Urothelium cell line (cell line): ENCODE data around the gene DNASE2.

Source experiments
- DNase-seq: peaks from one replicate; pipeline ENCODE4 v3.0.0; 2011; ENCODE audit warnings: low spot score, mixed read lengths
- FAIRE-seq: peaks from 2 replicates; lab custom pipeline; 2011; peaks lifted over from hg19 to GRCh38; lab: Jason Lieb, UNC

DNASE2 gene

GRCh38 chr19:12886969-12887747, 5.9 kb upstream of the DNASE2 start, which contains the start of gene KLF1:
Gene KLF1, minus strand, starts transcription at chr19:12887201. Its CDS starts 61 bp downstream, at chr19:12887140.
- DNase-seq (no peak), FAIRE-seq (no peak)

DNA sequence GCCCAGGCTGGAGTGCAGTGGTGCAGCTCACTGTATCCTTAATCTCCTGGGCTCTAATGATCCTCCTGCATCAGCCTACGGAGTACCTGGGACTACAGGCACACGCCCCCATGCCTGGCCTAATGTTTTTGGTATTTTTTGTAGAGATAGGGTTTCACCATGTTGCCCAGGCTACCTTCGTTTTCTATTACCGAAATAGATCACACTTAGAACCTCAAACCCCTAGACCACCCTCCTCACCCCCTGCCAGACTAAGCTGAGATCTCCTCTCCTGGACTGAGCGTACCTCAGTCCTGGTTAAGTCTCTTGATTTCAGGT, 5.4 kb upstream of the DNASE2 start:
- FAIRE-seq (no peak), DNase-seq (no peak)

DNA sequence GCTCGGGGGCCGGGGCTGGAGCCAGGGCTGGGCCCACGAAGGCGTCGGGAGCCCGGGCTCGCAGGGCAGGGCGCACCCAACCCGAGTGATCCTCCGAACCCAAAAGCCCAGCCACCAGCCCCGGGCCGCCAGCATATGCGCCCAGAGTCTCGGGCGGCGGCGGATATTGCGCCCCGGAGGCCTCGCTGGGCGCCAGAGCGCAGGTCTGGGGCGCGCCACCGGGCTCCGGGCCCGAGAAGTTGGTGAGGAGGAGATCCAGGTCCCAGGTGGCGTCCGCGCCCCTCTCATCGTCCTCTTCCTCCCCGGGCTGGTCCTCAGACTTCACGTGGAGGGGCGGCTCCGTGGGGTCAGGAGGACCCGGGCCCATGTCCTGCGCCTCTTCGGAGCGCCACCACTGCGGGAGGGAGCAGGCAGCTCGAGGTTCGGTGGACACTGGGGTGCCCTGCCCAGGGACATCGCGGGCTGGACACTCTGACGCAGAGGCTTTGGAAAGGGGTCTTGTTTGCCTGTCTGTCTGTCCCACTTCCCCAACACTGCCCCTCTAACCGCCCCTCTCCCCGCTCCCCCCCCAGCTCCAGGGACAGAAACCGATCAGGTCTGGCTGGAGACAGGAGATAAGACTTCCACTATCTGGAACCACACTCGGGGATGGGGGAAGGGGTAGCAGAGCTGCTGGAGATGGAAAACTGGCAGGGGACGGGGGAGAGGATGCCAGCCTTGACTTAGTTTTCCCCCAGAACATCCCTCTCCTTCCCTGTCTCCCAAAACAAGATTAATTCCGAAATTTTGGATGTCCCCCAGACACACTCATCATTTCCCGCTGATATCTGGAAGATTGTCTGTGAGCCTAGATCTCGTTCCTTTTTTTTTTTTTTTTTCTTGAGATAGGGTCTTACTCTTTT, 4.8 kb upstream of the DNASE2 start:
- DNase-seq (no peak), FAIRE-seq (no peak)

DNA sequence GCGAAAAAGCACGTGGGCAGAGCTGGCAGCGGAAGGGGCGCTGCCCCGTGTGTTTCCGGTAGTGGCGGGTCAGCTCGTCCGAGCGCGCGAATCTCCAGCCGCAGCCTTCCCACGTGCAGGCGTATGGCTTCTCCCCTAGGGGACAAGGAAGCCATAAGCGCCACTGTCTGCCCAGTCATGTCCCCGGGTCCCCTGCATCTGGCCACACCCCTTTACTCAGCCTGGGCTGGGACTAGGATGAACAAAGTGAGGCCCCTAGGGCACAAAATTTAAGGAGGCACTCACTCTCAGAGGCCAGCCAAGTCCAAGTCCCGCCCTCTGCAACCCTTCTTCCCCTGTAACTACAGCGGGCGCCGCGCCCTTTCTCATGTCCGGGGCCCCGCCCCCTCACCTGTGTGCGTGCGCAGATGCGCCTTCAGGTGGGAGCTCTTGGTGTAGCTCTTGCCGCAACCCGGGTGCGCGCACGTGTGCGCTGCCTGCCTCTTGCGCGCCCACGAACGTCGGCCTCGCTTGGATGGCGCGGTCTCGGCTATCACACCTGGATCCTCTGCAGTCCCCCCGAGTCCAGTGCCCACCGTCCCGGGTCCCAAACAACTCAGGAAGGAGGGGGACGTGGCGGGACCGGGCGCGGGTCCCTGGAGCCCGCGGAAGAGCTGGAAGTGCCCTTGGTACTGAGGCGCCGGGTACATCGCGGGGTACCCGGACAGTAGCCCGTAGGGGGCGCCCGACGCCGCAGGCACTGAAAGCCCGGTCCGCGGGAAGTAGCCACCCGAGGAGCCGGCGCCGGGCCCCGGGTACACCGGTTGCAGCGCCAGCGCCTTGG, 3.9 kb upstream of the DNASE2 start:
- peak; percentile 35 for DNase-seq
- FAIRE-seq = no peak

- no peak for DNase-seq
- FAIRE-seq = no peak
Measured at GRCh38 chr19:12884627-12884925, 3.3 kb upstream of the DNASE2 start.

DNA sequence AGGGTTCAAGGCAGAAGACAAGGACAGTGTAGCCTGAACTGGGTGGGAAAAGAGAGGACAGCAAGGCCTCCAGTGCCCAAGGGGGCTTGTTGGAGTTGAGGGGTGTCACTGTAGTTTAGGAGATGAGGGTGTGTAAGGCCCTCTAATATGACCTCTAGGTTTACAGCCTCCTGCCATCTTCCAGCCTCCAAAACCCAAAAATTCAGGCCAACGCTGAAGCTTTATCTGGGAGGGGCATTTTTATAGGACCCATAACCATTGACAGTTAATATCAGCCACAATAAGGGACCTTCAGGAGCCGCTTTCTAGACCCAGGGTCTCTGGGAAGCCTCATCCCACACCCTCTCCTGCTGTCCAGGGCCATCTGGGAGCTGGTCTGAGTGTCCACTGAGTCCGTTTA, 3.0 kb upstream of the DNASE2 start:
- FAIRE-seq (no peak), DNase-seq (no peak)

GRCh38 chr19:12882589-12882988, 1.3 kb upstream of the DNASE2 start:
- DNase-seq = no peak
- no peak for FAIRE-seq

DNA sequence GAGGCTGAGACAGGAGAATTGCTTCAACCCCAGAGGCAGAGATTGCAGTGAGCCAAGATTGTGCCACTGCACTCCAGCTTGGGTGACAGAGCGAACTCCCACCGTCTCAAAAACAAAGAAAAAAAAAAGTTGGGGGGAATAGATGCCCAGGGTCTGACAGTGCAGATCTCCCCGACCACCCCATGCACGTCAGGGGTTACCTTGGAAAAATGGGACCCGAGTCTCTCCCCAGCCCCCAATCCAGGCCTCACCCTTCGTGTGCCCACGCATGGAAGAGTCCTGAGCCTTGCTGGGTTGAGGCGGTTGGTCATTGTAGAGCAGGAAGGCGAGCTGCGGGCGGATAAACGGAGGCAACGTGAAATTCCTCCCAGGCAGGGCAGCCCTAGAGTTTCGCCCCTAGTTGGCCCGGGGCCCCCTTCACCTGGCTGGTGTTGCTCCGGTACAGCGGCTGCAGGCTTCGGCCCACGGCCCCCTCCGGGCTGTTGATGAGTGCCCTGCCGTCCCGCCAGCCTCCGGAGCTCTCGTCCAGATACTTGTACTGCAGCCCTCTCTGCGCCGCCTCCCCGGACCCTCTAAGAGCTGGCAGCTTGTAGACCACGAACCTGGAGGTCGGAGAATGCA, 588 bp downstream of the DNASE2 start:
- DNase-seq (no peak), FAIRE-seq (no peak)

DNA sequence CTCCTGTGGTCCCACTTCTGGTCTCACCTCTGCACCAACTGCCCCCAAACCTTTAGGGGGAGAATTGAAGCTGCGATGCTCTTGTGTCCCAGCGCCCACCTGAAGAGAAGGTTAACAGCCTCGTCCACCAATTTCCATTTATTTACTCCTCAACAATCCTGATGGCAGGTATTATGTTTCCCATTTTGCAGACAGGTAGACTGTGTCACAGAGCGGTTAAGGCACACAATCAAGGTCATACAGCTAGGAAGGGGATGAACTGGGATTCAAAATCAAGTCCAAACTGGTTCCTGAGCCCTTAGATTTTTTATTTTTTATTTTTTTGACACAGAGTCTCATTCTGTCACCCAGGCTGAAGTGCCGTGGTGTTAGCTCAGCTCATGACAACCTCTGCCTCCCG, 6.2 kb downstream of the DNASE2 start:
- DNase-seq (no peak), FAIRE-seq (no peak)

- no peak for DNase-seq
- no peak for FAIRE-seq
Measured at GRCh38 chr19:12873891-12874745, 7.1 kb downstream of the DNASE2 start.

DNA sequence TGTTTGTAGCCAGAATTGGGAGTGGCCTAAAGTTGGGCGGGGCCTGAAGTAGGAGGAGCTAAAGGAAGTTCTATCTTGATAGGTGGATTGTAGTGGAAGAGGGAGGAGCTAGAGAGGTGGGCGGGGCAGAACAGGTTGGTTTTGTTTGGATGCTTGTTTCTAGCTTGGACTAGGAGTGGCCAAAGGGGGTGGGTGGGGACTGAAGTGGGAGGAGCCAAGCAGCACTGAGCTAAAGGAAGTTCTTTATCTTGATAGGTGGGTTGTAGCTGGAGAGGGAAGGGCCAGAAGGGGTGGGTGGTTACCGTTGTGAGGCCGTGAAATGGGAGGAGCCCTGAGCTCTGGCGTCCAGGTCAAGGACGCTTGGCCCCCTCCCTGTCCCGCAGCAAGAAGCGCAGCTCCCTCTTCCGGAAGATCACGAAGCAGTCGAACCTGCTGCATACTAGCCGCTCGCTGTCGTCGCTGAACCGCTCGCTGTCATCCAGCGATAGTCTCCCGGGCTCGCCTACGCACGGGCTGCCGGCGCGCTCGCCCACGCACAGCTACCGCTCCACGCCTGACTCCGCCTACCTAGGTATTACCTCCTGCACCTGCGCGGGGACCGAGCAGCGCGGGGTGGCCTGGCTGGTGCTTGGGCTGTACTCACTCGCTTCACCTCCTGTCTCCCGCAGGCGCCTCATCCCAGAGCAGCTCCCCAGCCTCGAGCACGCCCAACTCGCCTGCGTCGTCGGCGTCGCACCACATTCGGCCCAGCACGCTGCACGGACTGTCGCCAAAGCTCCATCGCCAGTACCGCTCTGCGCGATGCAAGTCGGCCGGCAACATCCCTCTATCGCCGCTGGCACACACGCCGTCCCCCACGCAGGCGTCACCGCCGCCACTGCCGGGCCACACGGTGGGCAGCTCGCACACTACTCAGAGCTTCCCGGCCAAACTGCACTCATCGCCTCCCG, 8.0 kb downstream of the DNASE2 start:
- DNase-seq (no peak), FAIRE-seq (no peak)

GRCh38 chr19:12872255-12872654, 9.0 kb downstream of the DNASE2 start:
- FAIRE-seq = no peak

GRCh38 chr19:12871681-12872080, 9.6 kb downstream of the DNASE2 start:
- FAIRE-seq = no peak
- DNase-seq = no peak

More at GRCh38 chr19:12872255-12872654, 9.0 kb downstream of the DNASE2 start:
- DNase-seq = no peak

DNA sequence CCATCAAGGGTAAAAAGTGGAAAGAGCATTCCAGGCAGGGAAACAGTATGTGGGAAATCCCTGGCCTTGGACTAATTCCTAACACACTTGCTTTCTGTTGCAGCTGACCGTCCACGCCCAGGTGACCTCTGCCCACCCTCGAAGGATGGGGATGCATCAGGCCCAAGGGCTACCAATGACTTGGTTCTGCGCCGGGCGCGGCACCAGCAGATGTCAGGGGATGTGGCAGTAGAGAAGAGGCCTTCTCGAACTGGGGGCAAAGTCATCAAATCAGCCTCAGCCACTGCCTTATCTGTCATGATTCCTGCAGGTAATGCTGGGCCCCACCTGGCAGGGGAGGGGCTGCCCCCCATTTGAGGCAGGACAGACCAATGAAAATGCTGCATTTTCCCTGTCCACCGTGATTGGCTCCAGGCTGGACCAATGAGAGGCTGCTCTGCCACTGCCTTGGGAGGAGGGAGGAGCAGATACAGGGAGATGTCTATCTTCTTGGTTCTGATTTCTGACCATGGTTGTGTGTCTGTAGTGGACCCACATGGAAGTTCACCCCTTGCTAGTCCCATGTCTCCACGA, 12.6 kb downstream of the DNASE2 start:
- DNase-seq (no peak), FAIRE-seq (no peak)

DNA sequence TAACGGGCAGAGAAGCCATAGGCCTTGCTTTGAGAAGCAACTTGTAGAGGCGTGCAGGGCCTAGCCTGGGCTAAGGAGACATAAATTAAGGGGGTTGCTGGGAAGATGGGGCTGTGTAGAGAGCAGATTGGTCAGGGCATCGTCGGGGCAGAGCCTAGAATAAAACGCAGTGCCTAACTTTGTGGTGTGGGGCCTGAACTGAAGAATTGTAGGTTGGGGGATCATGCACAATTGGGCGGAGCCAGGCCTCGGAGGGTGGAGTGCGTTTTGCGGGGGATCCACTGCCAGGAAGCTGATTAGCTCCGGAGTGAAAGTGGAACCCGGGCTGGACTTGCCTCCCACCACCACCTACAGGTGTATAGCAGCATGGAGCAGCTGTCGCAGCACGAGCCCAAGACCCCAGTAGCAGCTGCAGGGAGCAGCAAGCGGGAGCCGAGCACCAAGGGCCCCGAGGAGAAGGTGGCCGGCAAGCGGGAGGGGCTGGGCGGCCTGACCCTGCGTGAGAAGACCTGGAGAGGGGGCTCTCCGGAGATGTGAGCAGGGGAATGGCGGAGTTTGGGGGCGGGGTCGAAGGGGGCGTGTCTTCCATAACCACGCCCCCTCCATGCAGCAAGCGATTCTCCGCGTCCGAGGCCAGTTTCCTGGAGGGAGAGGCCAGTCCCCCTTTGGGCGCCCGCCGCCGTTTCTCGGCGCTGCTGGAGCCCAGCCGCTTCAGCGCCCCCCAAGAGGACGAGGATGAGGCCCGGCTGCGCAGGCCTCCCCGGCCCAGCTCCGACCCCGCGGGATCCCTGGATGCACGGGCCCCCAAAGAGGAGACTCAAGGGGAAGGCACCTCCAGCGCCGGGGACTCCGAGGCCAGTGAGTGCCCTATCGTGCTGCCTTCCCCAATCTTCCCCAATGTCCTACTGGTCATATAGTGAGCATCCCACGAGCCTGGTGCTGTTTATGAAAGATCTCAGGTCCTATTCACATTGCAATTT, 13.8 kb downstream of the DNASE2 start:
- no peak for FAIRE-seq
- DNase-seq = no peak

GRCh38 chr19:12866416-12867119, 14.7 kb downstream of the DNASE2 start:
- DNase-seq (no peak), FAIRE-seq (no peak)
